Measurements from ENCODE around the gene TMEM190.

Gene TMEM190

GRCh38 chr19:55424518-55424917 is 47.9 kb downstream of the TMEM190 start:
- no peak for DNase-seq

- no peak for DNase-seq
These were observed 49.4 kb downstream of the TMEM190 start for GRCh38 chr19:55426042-55426441.
